Measurements from ENCODE around the gene RASL10B. TPM values are rescaled to one million over a fixed set of nuclear protein-coding genes. Genes with fewer than 3 reads are reported as not detected.
"Not testable (repeated sequence)": the region's sequence is repeated elsewhere in the genome, so short reads cannot be mapped to it uniquely, and the experiment has no call there.

The RASL10B gene, protein sequence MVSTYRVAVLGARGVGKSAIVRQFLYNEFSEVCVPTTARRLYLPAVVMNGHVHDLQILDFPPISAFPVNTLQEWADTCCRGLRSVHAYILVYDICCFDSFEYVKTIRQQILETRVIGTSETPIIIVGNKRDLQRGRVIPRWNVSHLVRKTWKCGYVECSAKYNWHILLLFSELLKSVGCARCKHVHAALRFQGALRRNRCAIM
- under 1 TPM; 0.15 to 0.37 TPM for total RNA-seq

GRCh38 chr17:35731239-35731916 lies at the start of gene RASL10B:
Gene RASL10B (plus strand): TSS chr17:35731639. CDS start chr17:35735185, 3,546 bp downstream.
- peaks cover 2% of the 10 kb centered on the region for H3K36me3 Mint-ChIP-seq (ENCODE audit: low read depth)
- H3K4me3 Mint-ChIP-seq: peak within 1 kb of the TSS; percentile 49
- H3K27ac Mint-ChIP-seq: no peak within 1 kb of the TSS
- H3K9me3 Mint-ChIP-seq: no peaks in the 10 kb centered on the region
- ChIA-PET CTCF (interaction anchor here (1.2 to 1.8 kb wide), 4 partner anchors 9 to 33 kb away, joined by 3 to 5 read pairs (median 4); no protein-coding TSS in a partner anchor), POLR2A (interaction anchor here (0.8 kb wide), 1 partner anchor 875 kb away, joined by 3 read pairs; no protein-coding TSS in a partner anchor)
- H3K27me3 Mint-ChIP-seq: peaks cover 14% of the 10 kb centered on the region
- peak; percentile 46 for DNase-seq
- H3K4me1 Mint-ChIP-seq: peaks cover 12% of the 10 kb centered on the region

DNA sequence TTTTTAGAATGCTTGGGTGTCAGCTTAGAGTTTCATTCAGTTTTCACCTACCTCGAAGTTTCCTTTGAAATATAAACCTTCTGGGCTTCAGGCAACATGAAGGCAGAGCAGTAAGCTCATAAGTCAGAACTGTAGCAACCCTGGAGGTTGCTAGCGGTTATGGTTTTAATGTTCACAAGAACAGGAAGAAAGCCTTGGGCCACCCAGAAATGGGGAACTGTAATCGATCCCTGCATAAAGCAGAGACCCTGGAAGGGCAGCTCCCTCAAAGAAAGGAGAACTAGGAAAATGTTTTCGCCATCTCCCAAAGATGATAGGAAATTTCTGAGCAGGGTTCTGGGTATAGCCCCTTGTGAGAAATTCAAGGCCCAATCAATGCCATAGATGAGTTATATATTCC lies 47.8 kb upstream of the RASL10B start:
- no peaks in the 10 kb centered on the region for H3K27me3 Mint-ChIP-seq
- H3K4me3 Mint-ChIP-seq: no peak overlapping the region
- DNase-seq: no peak
- POLR2A ChIA-PET: interaction anchor here (0.7 kb wide), 1 partner anchor 834 kb away, joined by 3 read pairs; no protein-coding TSS in a partner anchor
- peaks cover 10% of the 10 kb centered on the region for H3K4me1 Mint-ChIP-seq
- peaks cover 53% of the 10 kb centered on the region for H3K36me3 Mint-ChIP-seq (ENCODE audit: low read depth)
- no peak overlapping the region for H3K27ac Mint-ChIP-seq
- no peaks in the 10 kb centered on the region for H3K9me3 Mint-ChIP-seq
- CTCF ChIA-PET: interaction anchor here (0.7 kb wide), 1 partner anchor 21 kb away, joined by 3 read pairs; no protein-coding TSS in a partner anchor

- Mint-ChIP-seq H3K4me3 (no peak overlapping the region), H3K27me3 (no peaks in the 10 kb centered on the region), H3K27ac (no peak overlapping the region), H3K4me1 (peaks cover 4% of the 10 kb centered on the region), H3K36me3 (ENCODE audit: low read depth) (peaks cover 53% of the 10 kb centered on the region), H3K9me3 (no peaks in the 10 kb centered on the region)
- no peak for DNase-seq
- ChIA-PET POLR2A (interaction anchor here (0.7 kb wide), 1 partner anchor 834 kb away, joined by 3 read pairs; no protein-coding TSS in a partner anchor), CTCF (interaction anchor here (0.7 kb wide), 1 partner anchor 21 kb away, joined by 3 read pairs; no protein-coding TSS in a partner anchor)
These were observed 47.2 kb upstream of the RASL10B start for GRCh38 chr17:35684055-35684802.

GRCh38 chr17:35692512-35693210 lies 38.8 kb upstream of the RASL10B start:
- no peak overlapping the region for H3K27ac Mint-ChIP-seq
- H3K4me3 Mint-ChIP-seq: no peak overlapping the region
- H3K36me3 Mint-ChIP-seq (ENCODE audit: low read depth): peaks cover 46% of the 10 kb centered on the region
- H3K9me3 Mint-ChIP-seq: no peaks in the 10 kb centered on the region
- H3K27me3 Mint-ChIP-seq: no peaks in the 10 kb centered on the region
- POLR2A ChIA-PET: no interaction called here
- no peak for DNase-seq
- CTCF ChIA-PET: no interaction called here
- H3K4me1 Mint-ChIP-seq: peaks cover 2% of the 10 kb centered on the region

GRCh38 chr17:35693662-35694061 lies 37.8 kb upstream of the RASL10B start:
- no peak overlapping the region for H3K27ac Mint-ChIP-seq
- ChIA-PET POLR2A (no interaction called here), CTCF (no interaction called here)
- no peaks in the 10 kb centered on the region for H3K9me3 Mint-ChIP-seq
- H3K4me1 Mint-ChIP-seq: peaks cover 2% of the 10 kb centered on the region
- no peak overlapping the region for H3K4me3 Mint-ChIP-seq
- no peaks in the 10 kb centered on the region for H3K27me3 Mint-ChIP-seq
- H3K36me3 Mint-ChIP-seq (ENCODE audit: low read depth): peaks cover 38% of the 10 kb centered on the region
- DNase-seq: no peak

DNA sequence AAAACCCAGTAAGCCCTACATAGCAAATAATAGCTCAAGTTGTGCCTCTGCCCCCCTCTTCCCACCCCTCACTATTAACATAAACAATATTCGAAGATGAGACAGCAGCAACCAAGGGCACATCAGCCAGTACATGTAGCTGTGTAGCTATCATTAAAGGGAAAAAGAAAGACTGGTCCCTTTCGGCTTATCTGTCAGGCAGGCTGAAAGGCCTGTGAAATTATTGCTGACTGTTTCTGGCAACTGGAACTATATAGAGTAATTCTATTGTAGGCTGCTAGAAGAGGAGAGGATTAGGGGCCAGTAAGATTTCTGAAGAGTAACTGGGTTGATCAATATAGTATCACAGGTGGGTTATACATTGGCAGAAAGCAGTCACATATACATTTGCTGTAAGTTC lies 36.5 kb upstream of the RASL10B start:
- ChIA-PET CTCF (interaction anchor here (0.7 to 1.7 kb wide), 4 partner anchors 9 to 28 kb away, joined by 3 to 5 read pairs (median 4); no protein-coding TSS in a partner anchor), POLR2A (no interaction called here)
- Mint-ChIP-seq H3K27me3 (no peaks in the 10 kb centered on the region), H3K4me1 (peaks cover 2% of the 10 kb centered on the region), H3K36me3 (ENCODE audit: low read depth) (peaks cover 29% of the 10 kb centered on the region), H3K27ac (no peak overlapping the region), H3K9me3 (no peaks in the 10 kb centered on the region), H3K4me3 (no peak overlapping the region)
- DNase-seq: no peak

GRCh38 chr17:35695613-35696012 lies 35.8 kb upstream of the RASL10B start:
- H3K27ac Mint-ChIP-seq: no peak overlapping the region
- DNase-seq: no peak
- peaks cover 2% of the 10 kb centered on the region for H3K4me1 Mint-ChIP-seq
- ChIA-PET POLR2A (no interaction called here), CTCF (interaction anchor here (0.6 to 1.7 kb wide), 3 partner anchors 8 to 551 kb away, joined by 3 to 5 read pairs (median 4); no protein-coding TSS in a partner anchor)
- no peaks in the 10 kb centered on the region for H3K9me3 Mint-ChIP-seq
- H3K4me3 Mint-ChIP-seq: no peak overlapping the region
- H3K36me3 Mint-ChIP-seq (ENCODE audit: low read depth): peaks cover 22% of the 10 kb centered on the region
- no peaks in the 10 kb centered on the region for H3K27me3 Mint-ChIP-seq

GRCh38 chr17:35698800-35699199 lies 32.6 kb upstream of the RASL10B start:
- Mint-ChIP-seq H3K36me3 (ENCODE audit: low read depth) (peaks cover 31% of the 10 kb centered on the region), H3K27me3 (no peaks in the 10 kb centered on the region), H3K9me3 (no peaks in the 10 kb centered on the region), H3K4me1 (peaks cover 2% of the 10 kb centered on the region), H3K4me3 (no peak overlapping the region), H3K27ac (no peak overlapping the region)
- CTCF ChIA-PET: no interaction called here
- DNase-seq: no peak
- POLR2A ChIA-PET: no interaction called here

DNA sequence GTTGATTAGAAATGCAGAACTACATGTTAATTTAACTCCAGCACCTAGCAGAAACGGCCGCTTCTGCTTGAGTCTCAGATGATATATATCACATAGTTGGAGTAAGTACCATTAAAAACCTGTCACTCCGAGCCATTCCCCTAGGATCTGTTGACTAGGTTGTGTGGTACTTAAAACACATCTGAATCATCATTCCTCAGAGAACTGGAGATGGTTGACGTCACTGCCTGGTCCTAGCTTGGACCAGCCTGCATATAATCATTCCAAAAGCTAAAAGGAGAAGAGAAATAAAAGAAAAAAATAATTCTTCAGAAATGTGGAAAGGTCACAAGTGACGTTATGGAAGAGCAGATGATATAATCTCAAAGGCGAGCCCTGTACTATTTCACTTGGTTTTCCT lies 31.3 kb upstream of the RASL10B start:
- H3K9me3 Mint-ChIP-seq: no peaks in the 10 kb centered on the region

GRCh38 chr17:35701491-35701890 lies 29.9 kb upstream of the RASL10B start:
- no peak for DNase-seq
- Mint-ChIP-seq H3K36me3 (ENCODE audit: low read depth) (peaks cover 18% of the 10 kb centered on the region), H3K27me3 (no peaks in the 10 kb centered on the region), H3K4me1 (peaks cover 2% of the 10 kb centered on the region), H3K4me3 (no peak overlapping the region), H3K27ac (no peak overlapping the region), H3K9me3 (no peaks in the 10 kb centered on the region)
- POLR2A ChIA-PET: no interaction called here
- CTCF ChIA-PET: no interaction called here

More for the DNA sequence above, 31.3 kb upstream of the RASL10B start:
- ChIA-PET CTCF (interaction anchor here (1.2 kb wide), 1 partner anchor 18 kb away, joined by 3 read pairs; no protein-coding TSS in a partner anchor), POLR2A (no interaction called here)
- H3K4me3 Mint-ChIP-seq: no peak overlapping the region
- H3K4me1 Mint-ChIP-seq: peaks cover 2% of the 10 kb centered on the region
- peaks cover 25% of the 10 kb centered on the region for H3K36me3 Mint-ChIP-seq (ENCODE audit: low read depth)
- no peaks in the 10 kb centered on the region for H3K27me3 Mint-ChIP-seq
- DNase-seq: no peak
- H3K27ac Mint-ChIP-seq: no peak overlapping the region

GRCh38 chr17:35703308-35703707 lies 28.1 kb upstream of the RASL10B start:
- not testable (repeated sequence) for H3K27ac Mint-ChIP-seq, H3K27me3 Mint-ChIP-seq, H3K9me3 Mint-ChIP-seq, DNase-seq, H3K4me3 Mint-ChIP-seq
- POLR2A ChIA-PET: interaction anchor here (0.6 kb wide), 1 partner anchor 445 kb away, joined by 3 read pairs; no protein-coding TSS in a partner anchor
- H3K4me1 Mint-ChIP-seq: peaks cover 10% of the 10 kb centered on the region
- H3K36me3 Mint-ChIP-seq (ENCODE audit: low read depth): peaks cover 11% of the 10 kb centered on the region
- CTCF ChIA-PET: interaction anchor here (1.0 to 1.6 kb wide), 2 partner anchors 8 to 60 kb away, joined by 3 to 4 read pairs; no protein-coding TSS in a partner anchor

DNA sequence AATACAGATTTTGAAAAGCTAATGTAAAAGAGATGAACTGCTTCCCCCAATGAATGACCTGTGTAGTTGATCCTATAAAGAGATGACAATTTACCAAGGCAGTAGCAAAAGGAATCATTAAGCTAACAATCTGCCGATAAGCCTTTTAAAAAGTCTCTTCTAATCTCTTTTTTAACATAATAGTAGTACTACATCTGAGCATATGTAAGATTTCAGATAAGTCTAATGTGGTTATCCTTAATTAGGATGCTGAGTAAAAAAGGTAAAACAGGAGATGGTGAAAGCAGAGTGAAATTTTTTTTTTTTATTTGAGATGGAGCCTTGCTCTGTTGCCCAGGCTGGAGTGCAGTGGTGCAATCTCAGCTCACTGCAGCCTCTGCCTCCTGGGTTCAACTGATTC lies 26.2 kb upstream of the RASL10B start:
- Mint-ChIP-seq H3K4me3 (no peak overlapping the region), H3K9me3 (no peaks in the 10 kb centered on the region), H3K27ac (no peak overlapping the region), H3K36me3 (ENCODE audit: low read depth) (peaks cover 16% of the 10 kb centered on the region), H3K4me1 (peaks cover 21% of the 10 kb centered on the region), H3K27me3 (no peaks in the 10 kb centered on the region)
- ChIA-PET POLR2A (no interaction called here), CTCF (interaction anchor here (1.3 kb wide), 1 partner anchor 18 kb away, joined by 5 read pairs; no protein-coding TSS in a partner anchor)
- no peak for DNase-seq
